ENCODE data around the gene GIMAP8. TPM values are rescaled to one million over a fixed set of nuclear protein-coding genes. Genes with fewer than 3 reads are reported as not detected.
"Not testable (repeated sequence)": the region's sequence is repeated elsewhere in the genome, so short reads cannot be mapped to it uniquely, and the experiment has no call there.

GIMAP8 gene
- total RNA-seq, 1 donor from 2014 or later = 8.5 TPM

- DNase-seq = no peak
- H3K36me3 Mint-ChIP-seq (ENCODE audit: low read depth) = peaks cover 62% of the 10 kb centered on the region
- H3K4me1 Mint-ChIP-seq = peaks cover 57% of the 10 kb centered on the region
These were observed 3.5 kb downstream of the GIMAP8 start for GRCh38 chr7:150453892-150454291.

GRCh38 chr7:150457064-150457463 is 6.6 kb downstream of the GIMAP8 start:
- H3K27ac Mint-ChIP-seq; H3K4me3 Mint-ChIP-seq; DNase-seq; H3K27me3 Mint-ChIP-seq; intact Hi-C loops (cut with micrococcal nuclease): not testable (repeated sequence)
- H3K4me1 Mint-ChIP-seq = peaks cover 39% of the 10 kb centered on the region
- H3K36me3 Mint-ChIP-seq (ENCODE audit: low read depth) = peaks cover 89% of the 10 kb centered on the region
- peaks cover 41% of the 10 kb centered on the region for H3K9me3 Mint-ChIP-seq

More at GRCh38 chr7:150453892-150454291, 3.5 kb downstream of the GIMAP8 start:
- Mint-ChIP-seq H3K9me3 (peaks cover 16% of the 10 kb centered on the region), H3K27me3 (no peaks in the 10 kb centered on the region), H3K27ac (peak overlapping the region; percentile 89), H3K4me3 (peak overlapping the region; percentile 87)
- intact Hi-C loops (cut with micrococcal nuclease) = no loop called here

GRCh38 chr7:150458235-150458634 is 7.8 kb downstream of the GIMAP8 start:
- Mint-ChIP-seq H3K4me3 (no peak overlapping the region), H3K4me1 (peaks cover 41% of the 10 kb centered on the region), H3K27me3 (no peaks in the 10 kb centered on the region), H3K27ac (peak overlapping the region; percentile 79), H3K36me3 (ENCODE audit: low read depth) (peaks cover 95% of the 10 kb centered on the region), H3K9me3 (peaks cover 51% of the 10 kb centered on the region)
- intact Hi-C loops (cut with micrococcal nuclease) = no loop called here
- no peak for DNase-seq

- intact Hi-C loops (cut with micrococcal nuclease) = no loop called here
- peaks cover 41% of the 10 kb centered on the region for H3K4me1 Mint-ChIP-seq
- peaks cover 95% of the 10 kb centered on the region for H3K36me3 Mint-ChIP-seq (ENCODE audit: low read depth)
- DNase-seq = no peak
- H3K4me3 Mint-ChIP-seq = no peak overlapping the region
- no peaks in the 10 kb centered on the region for H3K27me3 Mint-ChIP-seq
- H3K27ac Mint-ChIP-seq = no peak overlapping the region
- peaks cover 53% of the 10 kb centered on the region for H3K9me3 Mint-ChIP-seq
These were observed 8.3 kb downstream of the GIMAP8 start for GRCh38 chr7:150458756-150459155.

- H3K4me3 Mint-ChIP-seq = peak overlapping the region; percentile 8
- intact Hi-C loops (cut with micrococcal nuclease) = no loop called here
- no peak overlapping the region for H3K27ac Mint-ChIP-seq
- H3K36me3 Mint-ChIP-seq (ENCODE audit: low read depth) = peaks cover 88% of the 10 kb centered on the region
- peaks cover 41% of the 10 kb centered on the region for H3K4me1 Mint-ChIP-seq
- H3K27me3 Mint-ChIP-seq = no peaks in the 10 kb centered on the region
- DNase-seq = no peak
- H3K9me3 Mint-ChIP-seq = peaks cover 46% of the 10 kb centered on the region
These were observed 11.1 kb downstream of the GIMAP8 start for GRCh38 chr7:150461520-150461919.

- intact Hi-C loops (cut with micrococcal nuclease) = no loop called here
- Mint-ChIP-seq H3K9me3 (peaks cover 46% of the 10 kb centered on the region), H3K27ac (no peak overlapping the region), H3K27me3 (no peaks in the 10 kb centered on the region), H3K4me3 (no peak overlapping the region), H3K4me1 (peaks cover 47% of the 10 kb centered on the region), H3K36me3 (ENCODE audit: low read depth) (peaks cover 87% of the 10 kb centered on the region)
- DNase-seq = no peak
These were observed 12.0 kb downstream of the GIMAP8 start for GRCh38 chr7:150462413-150462812.

GRCh38 chr7:150463461-150463860 is 13.0 kb downstream of the GIMAP8 start:
- H3K36me3 Mint-ChIP-seq (ENCODE audit: low read depth) = peaks cover 88% of the 10 kb centered on the region
- H3K27ac Mint-ChIP-seq = peak overlapping the region; percentile 3
- DNase-seq = no peak
- H3K9me3 Mint-ChIP-seq = peaks cover 41% of the 10 kb centered on the region
- peaks cover 51% of the 10 kb centered on the region for H3K4me1 Mint-ChIP-seq
- H3K4me3 Mint-ChIP-seq = peak overlapping the region; percentile 14
- intact Hi-C loops (cut with micrococcal nuclease) = no loop called here
- H3K27me3 Mint-ChIP-seq = no peaks in the 10 kb centered on the region

- H3K4me3 Mint-ChIP-seq = no peak overlapping the region
- H3K27ac Mint-ChIP-seq = no peak overlapping the region
- H3K36me3 Mint-ChIP-seq (ENCODE audit: low read depth) = peaks cover 87% of the 10 kb centered on the region
- DNase-seq = no peak
- peaks cover 62% of the 10 kb centered on the region for H3K4me1 Mint-ChIP-seq
- no peaks in the 10 kb centered on the region for H3K27me3 Mint-ChIP-seq
- H3K9me3 Mint-ChIP-seq = peaks cover 32% of the 10 kb centered on the region
- intact Hi-C loops (cut with micrococcal nuclease) = loop anchor here (2.0 kb wide), 1 partner anchor 14 kb away; the partner anchor contains the start of gene GIMAP8
These were observed 14.5 kb downstream of the GIMAP8 start for GRCh38 chr7:150464962-150465361.

- H3K9me3 Mint-ChIP-seq = peaks cover 27% of the 10 kb centered on the region
- H3K27me3 Mint-ChIP-seq = no peaks in the 10 kb centered on the region
- DNase-seq = no peak
- H3K27ac Mint-ChIP-seq = no peak overlapping the region
- intact Hi-C loops (cut with micrococcal nuclease) = loop anchor here (2.0 kb wide), 1 partner anchor 15 kb away; the partner anchor contains the start of gene GIMAP8
- no peak overlapping the region for H3K4me3 Mint-ChIP-seq
- H3K4me1 Mint-ChIP-seq = peaks cover 61% of the 10 kb centered on the region
- peaks cover 84% of the 10 kb centered on the region for H3K36me3 Mint-ChIP-seq (ENCODE audit: low read depth)
These were observed 15.0 kb downstream of the GIMAP8 start for GRCh38 chr7:150465414-150465813.

- Mint-ChIP-seq H3K36me3 (ENCODE audit: low read depth) (peaks cover 79% of the 10 kb centered on the region), H3K27me3 (no peaks in the 10 kb centered on the region), H3K9me3 (peaks cover 21% of the 10 kb centered on the region), H3K4me1 (peaks cover 58% of the 10 kb centered on the region), H3K27ac (no peak overlapping the region), H3K4me3 (no peak overlapping the region)
- no peak for DNase-seq
- intact Hi-C loops (cut with micrococcal nuclease) = no loop called here
These were observed 16.0 kb downstream of the GIMAP8 start for GRCh38 chr7:150466477-150466876.

- DNase-seq = no peak
- Mint-ChIP-seq H3K4me1 (peaks cover 62% of the 10 kb centered on the region), H3K9me3 (peaks cover 6% of the 10 kb centered on the region), H3K4me3 (peak overlapping the region; percentile 43), H3K27ac (peak overlapping the region; percentile 38), H3K27me3 (no peaks in the 10 kb centered on the region), H3K36me3 (ENCODE audit: low read depth) (peaks cover 75% of the 10 kb centered on the region)
- intact Hi-C loops (cut with micrococcal nuclease) = no loop called here
These were observed 17.8 kb downstream of the GIMAP8 start for GRCh38 chr7:150468241-150468640.

- intact Hi-C loops (cut with micrococcal nuclease) = no loop called here
- Mint-ChIP-seq H3K27me3 (no peaks in the 10 kb centered on the region), H3K4me1 (peaks cover 59% of the 10 kb centered on the region), H3K27ac (no peak overlapping the region), H3K9me3 (peaks cover 14% of the 10 kb centered on the region), H3K4me3 (no peak overlapping the region), H3K36me3 (ENCODE audit: low read depth) (peaks cover 78% of the 10 kb centered on the region)
- DNase-seq = peak; percentile 47
These were observed 21.5 kb downstream of the GIMAP8 start for GRCh38 chr7:150471886-150472285.

GRCh38 chr7:150473902-150474301 is 23.5 kb downstream of the GIMAP8 start:
- Mint-ChIP-seq H3K36me3 (ENCODE audit: low read depth) (peaks cover 78% of the 10 kb centered on the region), H3K9me3 (peaks cover 14% of the 10 kb centered on the region), H3K27ac (peak overlapping the region; percentile 56), H3K27me3 (no peaks in the 10 kb centered on the region), H3K4me3 (no peak overlapping the region), H3K4me1 (peaks cover 62% of the 10 kb centered on the region)
- peak; percentile 53 for DNase-seq
- intact Hi-C loops (cut with micrococcal nuclease) = no loop called here

- H3K27me3 Mint-ChIP-seq = no peaks in the 10 kb centered on the region
- H3K27ac Mint-ChIP-seq = peak overlapping the region; percentile 100
- peak overlapping the region; percentile 65 for H3K4me3 Mint-ChIP-seq
- no peak for DNase-seq
- intact Hi-C loops (cut with micrococcal nuclease) = no loop called here
- peaks cover 63% of the 10 kb centered on the region for H3K36me3 Mint-ChIP-seq (ENCODE audit: low read depth)
- H3K4me1 Mint-ChIP-seq = peaks cover 72% of the 10 kb centered on the region
- H3K9me3 Mint-ChIP-seq = peaks cover 14% of the 10 kb centered on the region
These were observed 25.9 kb downstream of the GIMAP8 start for GRCh38 chr7:150476285-150476684.

Data from activated CD4-positive, alpha-beta T cell treated with anti-CD3 and anti-CD28 coated beads, Interleukin-2, amount 10 ng/mL, durations not matched to agents 24 days and 14 days (primary cell).